ENCODE data around the gene CYB5R4.

CYB5R4 gene

GRCh38 chr6:83867527-83868161 lies 8.2 kb downstream of the CYB5R4 start:
- no peak for DNase-seq (ENCODE audit: insufficient read length)
- no peak for TF ChIP-seq POLR2AphosphoS5 (IDR thresholded peaks at IDR 0.05; ENCODE audit: low read depth, low read length)
- no peak for TF ChIP-seq POLR2A (IDR thresholded peaks at IDR 0.05; ENCODE audit: low read depth, low read length)
- no peak for TF ChIP-seq TAF1 (IDR thresholded peaks at IDR 0.05; ENCODE audit: borderline replicate concordance, low read depth, low read length)
- FAIRE-seq = no peak

DNA sequence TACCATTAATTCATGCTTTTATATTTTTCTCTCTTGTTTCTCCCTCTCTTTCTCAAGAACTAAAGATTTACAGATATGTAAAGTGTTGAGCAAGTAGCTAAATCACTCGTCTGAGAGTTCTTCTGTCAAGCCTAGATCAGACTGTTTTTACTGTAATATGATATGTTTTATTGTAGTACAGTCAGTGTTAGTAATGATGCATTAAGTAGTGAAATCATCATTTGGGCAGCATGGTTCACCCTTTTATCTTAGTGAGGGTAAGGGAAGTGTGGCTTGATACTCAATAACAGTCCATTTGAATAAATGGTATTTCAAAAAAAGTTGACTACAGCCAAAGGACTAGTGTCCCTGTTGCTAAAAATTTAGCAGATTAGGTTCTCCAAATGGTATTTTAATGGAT lies 9.2 kb downstream of the CYB5R4 start:
- DNase-seq (ENCODE audit: insufficient read length) = no peak
- no peak for FAIRE-seq
- TF ChIP-seq POLR2AphosphoS5 (IDR thresholded peaks at IDR 0.05; ENCODE audit: low read depth, low read length) = no peak
- no peak for TF ChIP-seq POLR2A (IDR thresholded peaks at IDR 0.05; ENCODE audit: low read depth, low read length)
- no peak for TF ChIP-seq TAF1 (IDR thresholded peaks at IDR 0.05; ENCODE audit: borderline replicate concordance, low read depth, low read length)

- TF ChIP-seq POLR2A (IDR thresholded peaks at IDR 0.05; ENCODE audit: low read depth, low read length) = no peak
- no peak for TF ChIP-seq TAF1 (IDR thresholded peaks at IDR 0.05; ENCODE audit: borderline replicate concordance, low read depth, low read length)
- TF ChIP-seq POLR2AphosphoS5 (IDR thresholded peaks at IDR 0.05; ENCODE audit: low read depth, low read length) = no peak
- DNase-seq (ENCODE audit: insufficient read length) (no peak), FAIRE-seq (no peak)
These were observed 11.2 kb downstream of the CYB5R4 start for GRCh38 chr6:83870649-83871048.

DNA sequence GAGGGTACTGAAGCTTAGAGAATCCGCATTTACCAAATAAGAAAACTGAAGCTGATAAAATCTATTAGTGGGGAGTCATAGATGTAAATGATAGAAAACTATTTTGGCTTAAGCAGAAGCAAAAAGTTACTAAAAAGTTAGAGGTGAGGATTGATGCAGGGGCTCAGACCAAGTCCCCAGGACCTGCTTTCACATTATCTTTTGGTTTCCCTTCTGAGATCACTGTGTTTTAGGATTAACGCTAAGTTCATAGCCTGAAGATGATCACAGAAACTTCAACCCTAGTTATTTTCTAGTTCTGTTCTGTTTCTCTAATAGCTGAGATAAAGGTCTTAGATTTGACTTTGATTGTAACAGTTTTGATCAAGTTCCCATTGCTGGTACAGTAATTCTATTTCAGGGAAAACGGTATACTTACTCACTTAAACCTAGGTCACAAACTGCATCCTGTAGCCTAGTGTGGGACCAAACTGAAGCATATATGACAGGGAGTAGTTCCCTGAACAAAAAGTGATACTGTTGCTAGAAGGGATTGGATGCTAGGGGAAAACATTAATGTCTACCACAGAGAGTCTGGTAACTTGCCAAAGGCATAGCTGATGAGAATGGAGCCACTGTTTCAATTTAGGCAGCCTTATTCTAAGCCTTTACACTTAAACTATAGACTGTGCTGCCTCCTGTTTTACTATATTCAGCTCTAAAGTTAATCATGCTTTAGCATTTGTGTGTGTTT lies 13.1 kb downstream of the CYB5R4 start:
- TF ChIP-seq POLR2AphosphoS5 (IDR thresholded peaks at IDR 0.05; ENCODE audit: low read depth, low read length) = no peak
- no peak for DNase-seq (ENCODE audit: insufficient read length)
- FAIRE-seq = no peak

GRCh38 chr6:83873869-83874268 lies 14.4 kb downstream of the CYB5R4 start:
- DNase-seq (ENCODE audit: insufficient read length) (no peak), FAIRE-seq (no peak)
- TF ChIP-seq TAF1 (IDR thresholded peaks at IDR 0.05; ENCODE audit: borderline replicate concordance, low read depth, low read length) = no peak
- TF ChIP-seq POLR2A (IDR thresholded peaks at IDR 0.05; ENCODE audit: low read depth, low read length) = no peak
- no peak for TF ChIP-seq POLR2AphosphoS5 (IDR thresholded peaks at IDR 0.05; ENCODE audit: low read depth, low read length)

DNA sequence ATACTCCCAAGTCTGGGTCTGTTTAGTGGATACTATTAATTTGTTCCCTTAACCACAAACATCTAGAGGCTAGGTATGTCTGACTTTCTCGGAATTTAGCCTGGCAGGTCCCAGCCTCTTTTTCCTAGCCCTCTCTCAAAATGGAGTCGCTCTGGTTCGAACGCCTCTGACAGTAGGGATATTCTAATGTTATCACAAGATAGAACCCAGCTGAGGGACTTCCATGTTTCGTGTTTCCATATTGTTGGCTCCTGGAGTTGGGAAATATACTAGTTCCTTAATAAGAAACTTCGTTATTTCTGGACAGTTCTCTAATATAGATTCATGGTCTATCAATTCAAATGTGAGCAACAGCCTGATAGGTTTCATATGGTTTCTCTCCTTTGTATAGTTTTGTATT lies 16.4 kb downstream of the CYB5R4 start:
- no peak for DNase-seq (ENCODE audit: insufficient read length)
- FAIRE-seq = no peak
- TF ChIP-seq POLR2A (IDR thresholded peaks at IDR 0.05; ENCODE audit: low read depth, low read length) (no peak), POLR2AphosphoS5 (IDR thresholded peaks at IDR 0.05; ENCODE audit: low read depth, low read length) (no peak), TAF1 (IDR thresholded peaks at IDR 0.05; ENCODE audit: borderline replicate concordance, low read depth, low read length) (no peak)

DNA sequence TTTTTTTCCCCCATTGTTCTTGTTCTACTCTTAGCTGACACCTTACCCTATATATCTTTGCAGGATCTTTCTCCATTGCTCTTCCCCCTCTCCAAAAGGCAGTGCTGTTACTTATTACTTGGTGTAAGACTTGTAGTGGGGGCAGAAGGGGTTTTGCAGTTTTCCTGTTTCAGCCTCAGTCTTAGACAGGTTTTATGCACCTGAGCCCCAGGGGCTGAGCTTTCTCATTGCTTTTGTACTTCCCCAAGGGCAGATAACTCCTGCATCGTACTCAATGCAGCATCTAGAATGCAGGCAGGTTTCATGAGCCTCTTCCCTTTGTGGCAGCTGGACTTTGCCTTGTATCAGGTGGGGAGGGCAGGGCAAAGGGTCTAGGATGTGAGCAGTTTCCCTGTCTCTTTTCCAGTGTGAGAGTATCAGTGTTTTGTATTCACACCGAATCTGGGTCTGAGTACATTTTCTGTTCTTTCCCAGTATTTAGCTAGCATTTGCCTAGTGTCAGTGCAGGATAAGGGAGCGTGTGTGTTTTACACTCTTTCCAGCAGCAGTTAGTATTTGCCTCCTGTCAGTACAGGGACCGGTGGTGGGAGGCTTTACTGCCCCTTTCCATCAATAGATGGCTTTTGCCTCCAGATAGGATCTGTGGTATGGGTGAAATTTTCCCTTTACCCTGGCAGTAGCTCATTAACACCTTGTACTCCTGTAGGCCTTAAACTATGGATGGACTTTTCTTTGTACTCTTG lies 19.6 kb downstream of the CYB5R4 start:
- TF ChIP-seq POLR2A (IDR thresholded peaks at IDR 0.05; ENCODE audit: low read depth, low read length) (no peak), POLR2AphosphoS5 (IDR thresholded peaks at IDR 0.05; ENCODE audit: low read depth, low read length) (no peak), TAF1 (IDR thresholded peaks at IDR 0.05; ENCODE audit: borderline replicate concordance, low read depth, low read length) (no peak)
- FAIRE-seq = no peak
- no peak for DNase-seq (ENCODE audit: insufficient read length)

DNA sequence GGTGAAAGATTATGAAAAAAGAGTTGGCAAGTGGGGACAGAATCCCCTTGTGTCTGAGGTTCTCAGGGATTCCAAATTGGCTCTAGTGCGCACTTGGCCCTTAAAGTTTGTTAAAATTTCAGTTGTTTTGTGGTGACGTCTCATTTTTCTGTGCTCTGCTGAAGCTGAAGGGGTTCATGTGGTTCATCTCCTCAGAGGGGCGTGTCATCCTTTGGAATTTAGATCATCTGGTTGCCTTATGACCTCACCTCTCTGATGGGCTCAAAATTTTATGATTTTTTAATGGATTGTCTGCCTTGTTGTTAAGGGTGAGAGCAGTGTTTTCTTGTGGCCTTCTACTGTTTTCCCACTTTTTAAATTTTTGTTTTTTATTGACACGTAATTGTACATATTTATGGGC lies 20.3 kb downstream of the CYB5R4 start:
- FAIRE-seq = no peak
- no peak for DNase-seq (ENCODE audit: insufficient read length)
- no peak for TF ChIP-seq TAF1 (IDR thresholded peaks at IDR 0.05; ENCODE audit: borderline replicate concordance, low read depth, low read length)

- FAIRE-seq = no peak
- no peak for DNase-seq (ENCODE audit: insufficient read length)
- no peak for TF ChIP-seq POLR2A (IDR thresholded peaks at IDR 0.05; ENCODE audit: low read depth, low read length)
These were observed 23.8 kb downstream of the CYB5R4 start for GRCh38 chr6:83883240-83883639.

GRCh38 chr6:83884523-83884922 lies 25.0 kb downstream of the CYB5R4 start:
- no peak for TF ChIP-seq TAF1 (IDR thresholded peaks at IDR 0.05; ENCODE audit: borderline replicate concordance, low read depth, low read length)
- TF ChIP-seq POLR2AphosphoS5 (IDR thresholded peaks at IDR 0.05; ENCODE audit: low read depth, low read length) = no peak
- no peak for TF ChIP-seq POLR2A (IDR thresholded peaks at IDR 0.05; ENCODE audit: low read depth, low read length)
- no peak for DNase-seq (ENCODE audit: insufficient read length)
- peak; percentile 97 for FAIRE-seq

DNA sequence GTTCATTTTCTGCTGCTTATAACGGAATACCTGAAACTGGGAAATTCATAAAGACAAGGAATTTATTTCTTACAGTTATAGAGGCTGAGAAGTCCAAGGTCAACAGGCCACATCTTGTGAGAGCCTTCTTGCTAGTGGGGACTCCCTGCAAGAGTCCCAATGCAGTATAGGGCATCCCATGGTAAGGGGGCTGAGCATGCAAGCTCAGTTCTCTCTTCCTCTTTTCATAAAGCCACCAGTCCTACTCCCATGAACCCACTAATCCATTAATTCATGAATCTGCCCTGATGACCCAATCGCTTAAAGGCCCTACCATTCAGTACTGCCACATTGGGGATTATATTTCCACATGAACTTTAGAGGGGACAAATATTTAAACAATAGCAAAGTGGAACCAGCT lies 26.5 kb downstream of the CYB5R4 start:
- no peak for FAIRE-seq

DNA sequence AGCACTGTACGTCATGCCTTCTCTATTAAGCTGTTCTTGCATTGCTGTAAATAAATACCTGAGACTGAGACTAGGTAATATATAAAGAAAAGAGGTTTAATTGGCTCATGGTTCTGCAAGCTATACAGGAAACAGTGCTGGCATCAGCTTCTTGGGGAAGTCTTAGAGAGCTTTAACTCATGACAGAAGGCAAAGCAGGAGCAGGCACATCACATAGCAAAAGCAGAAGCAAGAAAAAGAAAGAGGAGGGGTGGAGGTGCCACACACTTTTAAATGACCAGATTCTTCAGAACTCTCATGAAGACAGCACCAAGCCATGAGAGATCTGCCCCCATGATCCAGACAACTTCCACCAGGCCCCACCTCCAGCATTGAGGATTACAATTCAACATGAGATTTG lies 30.1 kb downstream of the CYB5R4 start:
- FAIRE-seq (no peak), DNase-seq (ENCODE audit: insufficient read length) (no peak)
- TF ChIP-seq TAF1 (IDR thresholded peaks at IDR 0.05; ENCODE audit: borderline replicate concordance, low read depth, low read length) (no peak), POLR2A (IDR thresholded peaks at IDR 0.05; ENCODE audit: low read depth, low read length) (no peak), POLR2AphosphoS5 (IDR thresholded peaks at IDR 0.05; ENCODE audit: low read depth, low read length) (no peak)

More for the DNA sequence above, 26.5 kb downstream of the CYB5R4 start:
- no peak for DNase-seq (ENCODE audit: insufficient read length)
- TF ChIP-seq TAF1 (IDR thresholded peaks at IDR 0.05; ENCODE audit: borderline replicate concordance, low read depth, low read length) = no peak
- TF ChIP-seq POLR2A (IDR thresholded peaks at IDR 0.05; ENCODE audit: low read depth, low read length) = no peak
- no peak for TF ChIP-seq POLR2AphosphoS5 (IDR thresholded peaks at IDR 0.05; ENCODE audit: low read depth, low read length)

Measured in GM12892 (cell line).